Kidney (tissue), 14 donors: ENCODE results near the gene KRTAP6-1. TPM values are rescaled to one million over a fixed set of nuclear protein-coding genes. Genes with fewer than 3 reads are reported as not detected.

Source experiments
- DNase-seq, 5 donors: peaks; one replicate each; pipeline ENCODE4 v3.0.0-alpha.2; 2013 to 2020
- FAIRE-seq: peaks from 2 replicates; lab custom pipeline; 2012; peaks lifted over from hg19 to GRCh38; lab: Jason Lieb, UNC
- H3K27ac ChIP-seq, 2 donors: one replicate each; pipeline ENCODE4 v1.7.0; 2013; ENCODE audit warnings: low read depth in 2 of 2, low read length in 2 of 2, inconsistent platforms in 1 of 2
- H3K27me3 ChIP-seq: one replicate; pipeline ENCODE4 v1.7.1; 2013; ENCODE audit warnings: low read length, inconsistent platforms; ENCODE audit not compliant: control insufficient read depth, insufficient read depth
- H3K36me3 ChIP-seq, 3 donors: one replicate each; pipeline versions ENCODE4 v1.7.0 to v1.7.1; 2013; ENCODE audit warnings: low read length in 3 of 3, control low read depth in 1 of 3, inconsistent platforms in 1 of 3; ENCODE audit not compliant: insufficient read depth in 3 of 3, control insufficient read depth in 2 of 3
- H3K4me1 ChIP-seq, 3 donors: one replicate each; pipeline versions ENCODE4 v1.7.0 to v1.7.1; 2013; ENCODE audit warnings: low read length in 3 of 3, inconsistent platforms in 1 of 3, low read depth in 1 of 3; ENCODE audit not compliant: control insufficient read depth in 2 of 3, insufficient read depth in 2 of 3
- H3K4me3 ChIP-seq, 3 donors: one replicate each; pipeline versions ENCODE4 v1.7.0 to v1.8.1; 2013; ENCODE audit warnings: low read length in 3 of 3, control low read depth in 1 of 3, inconsistent platforms in 1 of 3
- H3K9ac ChIP-seq, 3 donors: one replicate each; pipeline versions ENCODE4 v1.7.0 to v1.7.1; 2013; ENCODE audit warnings: low read length in 3 of 3, control low read depth in 1 of 3, inconsistent platforms in 1 of 3
- H3K9me3 ChIP-seq, 3 donors: one replicate each; pipeline versions ENCODE4 v1.7.0 to v1.7.1; 2013; ENCODE audit warnings: low read length in 3 of 3, control low read depth in 1 of 3, inconsistent platforms in 1 of 3; ENCODE audit not compliant: control insufficient read depth in 2 of 3, insufficient read depth in 1 of 3
- intact Hi-C: fragments of 100-400 bp; cut with DNase I; formaldehyde crosslinking; loops from one replicate; pipeline ENCODE4 v1.11.1; 2022
- polyA plus RNA-seq: library from polyadenylated mRNA; stranded (reverse); fragments of 350-450 nt; fragmentation: Illumina TruSeq; extraction: RNeasy Lipid Tissue Mini Kit (QIAGEN cat#74804); gene quantifications from one replicate; pipeline ENCODE4 v1.2.3, GENCODE V29; 2014; ENCODE audit warnings: low read depth, low replicate concordance; ENCODE audit not compliant: insufficient read depth
- total RNA-seq: library from RNA; stranded (reverse); fragmentation: NEBNext Ultra II Directional; extraction: Animal tissue kit (Norgen Biotek cat#: 25700); gene quantifications from one replicate; pipeline ENCODE4 v1.2.1, GENCODE V29; 2021
- TF ChIP-seq, protein P1 (sequence below): IDR thresholded peaks from 3 replicates; pipeline ENCODE4 v1.5.1; 2012; ENCODE audit warnings: mild to moderate bottlenecking, moderate library complexity, borderline replicate concordance; ENCODE audit not compliant: insufficient read depth; ENCODE audit errors: extremely low read depth
- donor health status: control.
- donor health status: control.
- donor health status: control.
- donor health status: control.
- donor health status: control.
- donor health status: DM: yes; HTN: yes; CAD: no.
- donor health status: Normal renal cell carcinoma (clear cell type).

KRTAP6-1 gene
- total and polyA plus RNA-seq, 2 donors from 2014 or later = not detected

DNA sequence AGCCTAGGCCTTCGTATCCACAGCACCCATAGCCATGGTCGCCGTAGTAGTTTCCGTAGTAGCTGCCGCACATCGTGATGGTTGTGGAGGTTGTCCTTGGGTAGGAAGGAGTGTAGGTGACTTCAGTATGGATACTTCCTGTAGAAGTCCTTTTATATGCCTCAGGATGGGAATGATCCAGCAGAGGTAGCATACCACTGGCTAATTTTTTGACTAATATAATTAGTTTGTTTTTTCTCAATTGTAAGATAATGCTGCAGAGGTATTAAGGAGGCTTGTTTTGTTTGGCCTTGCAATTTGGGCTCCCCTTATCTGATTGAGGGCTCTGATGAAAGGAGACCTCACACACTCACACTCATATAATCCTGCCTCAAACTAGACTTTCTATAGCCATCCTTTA lies 14.9 kb downstream of the KRTAP6-1 start, which contains the start of gene KRTAP6-2:
Gene KRTAP6-2, minus strand, starts transcription at position 101 of the 400 bp plus-strand sequence. Its CDS starts 28 bp downstream, at position 73.
- FAIRE-seq = no peak

GRCh38 chr21:30592140-30592539 lies 21.6 kb downstream of the KRTAP6-1 start, which contains the start of gene KRTAP6-3:
Gene KRTAP6-3 (plus strand): TSS chr21:30592440. CDS start chr21:30592446, 6 bp downstream.
- TF ChIP-seq, protein P1, sequence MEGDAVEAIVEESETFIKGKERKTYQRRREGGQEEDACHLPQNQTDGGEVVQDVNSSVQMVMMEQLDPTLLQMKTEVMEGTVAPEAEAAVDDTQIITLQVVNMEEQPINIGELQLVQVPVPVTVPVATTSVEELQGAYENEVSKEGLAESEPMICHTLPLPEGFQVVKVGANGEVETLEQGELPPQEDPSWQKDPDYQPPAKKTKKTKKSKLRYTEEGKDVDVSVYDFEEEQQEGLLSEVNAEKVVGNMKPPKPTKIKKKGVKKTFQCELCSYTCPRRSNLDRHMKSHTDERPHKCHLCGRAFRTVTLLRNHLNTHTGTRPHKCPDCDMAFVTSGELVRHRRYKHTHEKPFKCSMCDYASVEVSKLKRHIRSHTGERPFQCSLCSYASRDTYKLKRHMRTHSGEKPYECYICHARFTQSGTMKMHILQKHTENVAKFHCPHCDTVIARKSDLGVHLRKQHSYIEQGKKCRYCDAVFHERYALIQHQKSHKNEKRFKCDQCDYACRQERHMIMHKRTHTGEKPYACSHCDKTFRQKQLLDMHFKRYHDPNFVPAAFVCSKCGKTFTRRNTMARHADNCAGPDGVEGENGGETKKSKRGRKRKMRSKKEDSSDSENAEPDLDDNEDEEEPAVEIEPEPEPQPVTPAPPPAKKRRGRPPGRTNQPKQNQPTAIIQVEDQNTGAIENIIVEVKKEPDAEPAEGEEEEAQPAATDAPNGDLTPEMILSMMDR = no peak
- Histone ChIP-seq H3K4me1 (no peaks in the 10 kb centered on the region), H3K36me3 (no peaks in the 10 kb centered on the region), H3K9me3 (no peaks in the 10 kb centered on the region), H3K27ac (no peak within 1 kb of the TSS), H3K4me3 (no peak within 1 kb of the TSS), H3K9ac (no peak within 1 kb of the TSS), H3K27me3 (no peaks in the 10 kb centered on the region)
- FAIRE-seq (no peak), DNase-seq (no peak)
- intact Hi-C loops = no loop called here

More for the DNA sequence above, 14.9 kb downstream of the KRTAP6-1 start, which contains the start of gene KRTAP6-2:
- Histone ChIP-seq H3K27me3 (no peaks in the 10 kb centered on the region), H3K9me3 (no peaks in the 10 kb centered on the region), H3K9ac (no peak within 1 kb of the TSS), H3K36me3 (no peaks in the 10 kb centered on the region), H3K27ac (no peak within 1 kb of the TSS), H3K4me1 (no peaks in the 10 kb centered on the region), H3K4me3 (no peak within 1 kb of the TSS)
- intact Hi-C loops = no loop called here
- TF ChIP-seq, protein P1 = no peak
- no peak for DNase-seq

DNA sequence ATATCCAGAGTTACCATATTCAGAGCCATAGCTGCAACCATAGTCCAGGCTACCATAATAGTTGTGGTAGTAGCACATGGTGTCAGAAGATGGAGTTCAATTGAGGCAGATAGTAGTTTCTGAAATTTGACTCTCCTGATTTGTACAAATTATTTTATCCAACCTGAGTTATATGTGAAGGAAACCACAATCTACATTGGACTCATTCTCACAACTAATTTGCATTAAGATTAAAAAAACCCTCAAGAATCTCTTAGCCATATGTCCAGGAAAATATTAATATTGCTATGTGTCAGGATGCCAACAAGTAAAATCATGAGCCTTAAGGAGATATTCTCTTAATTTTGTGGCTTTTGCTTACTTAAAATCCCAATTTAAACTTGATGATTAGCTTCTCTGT lies 23.4 kb downstream of the KRTAP6-1 start, which contains the start of gene KRTAP22-2:
Gene KRTAP22-2, minus strand, starts transcription at position 101 of the 400 bp plus-strand sequence.
- FAIRE-seq (no peak), DNase-seq (no peak)
- Histone ChIP-seq H3K36me3 (no peaks in the 10 kb centered on the region), H3K9ac (no peak within 1 kb of the TSS), H3K27me3 (no peaks in the 10 kb centered on the region), H3K4me1 (no peaks in the 10 kb centered on the region), H3K27ac (no peak within 1 kb of the TSS), H3K9me3 (peaks cover 0 to under 1% (median 0%) of the 10 kb centered on the region in 3 donors), H3K4me3 (no peak within 1 kb of the TSS)
- intact Hi-C loops = no loop called here
- TF ChIP-seq, protein P1 = no peak
